Colonic mucosa (tissue), 4 donors: ENCODE results near the gene LIMS4. TPM values are rescaled to one million over a fixed set of nuclear protein-coding genes. Genes with fewer than 3 reads are reported as not detected.
"Not testable (repeated sequence)": the region's sequence is repeated elsewhere in the genome, so short reads cannot be mapped to it uniquely, and the experiment has no call there.

ENCODE experiments used
- DNase-seq: peaks from one replicate; pipeline ENCODE4 v3.0.0-alpha.2; 2020
- H3K27ac ChIP-seq: fragments of 200-600 bp; one replicate; pipeline ENCODE4 v1.8.0; 2021
- H3K27me3 ChIP-seq: fragments of 200-600 bp; one replicate; pipeline ENCODE4 v1.8.0; 2021
- H3K36me3 ChIP-seq: fragments of 200-600 bp; one replicate; pipeline ENCODE4 v1.8.0; 2021
- H3K4me1 ChIP-seq: fragments of 200-600 bp; one replicate; pipeline ENCODE4 v1.8.0; 2021; ENCODE audit warnings: mild to moderate bottlenecking
- H3K4me3 ChIP-seq: fragments of 200-600 bp; one replicate; pipeline ENCODE4 v1.8.0; 2021
- H3K9ac ChIP-seq, 2 donors: one replicate each; pipeline ENCODE4 v1.7.0; 2013; ENCODE audit warnings: control low read depth in 2 of 2, low read depth in 2 of 2, low read length in 2 of 2
- H3K9me3 ChIP-seq: fragments of 200-600 bp; one replicate; pipeline ENCODE4 v1.8.0; 2021
- intact Hi-C: fragments of 100-400 bp; cut with DNase I; formaldehyde crosslinking; loops from one replicate; pipeline ENCODE4 v1.14.1; 2022
- total RNA-seq, 2 donors: library from RNA; stranded (reverse); fragmentation: NEBNext Ultra II Directional in 1 of 2; extraction: Animal tissue kit (Norgen Biotek cat#: 25700) in 1 of 2; gene quantifications; one replicate each; pipeline ENCODE4 v1.2.1, GENCODE V29; 2021
- donor health status: healthy.
- donor health status: DM: no; HTN: no; CAD: no.
- donor health status: DM: no; HTN: no; CAD: no.

LIMS4 gene, protein sequence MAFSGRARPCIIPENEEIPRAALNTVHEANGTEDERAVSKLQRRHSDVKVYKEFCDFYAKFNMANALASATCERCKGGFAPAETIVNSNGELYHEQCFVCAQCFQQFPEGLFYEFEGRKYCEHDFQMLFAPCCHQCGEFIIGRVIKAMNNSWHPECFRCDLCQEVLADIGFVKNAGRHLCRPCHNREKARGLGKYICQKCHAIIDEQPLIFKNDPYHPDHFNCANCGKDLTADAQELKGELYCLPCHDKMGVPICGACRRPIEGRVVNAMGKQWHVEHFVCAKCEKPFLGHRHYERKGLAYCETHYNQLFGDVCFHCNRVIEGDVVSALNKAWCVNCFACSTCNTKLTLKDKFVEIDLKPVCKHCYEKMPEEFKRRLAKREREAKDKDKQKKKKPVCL
- total RNA-seq, result 1 to 10 TPM in 1 of 2 donors, under 1 TPM in 1; 0.40 to 1.2 TPM

DNA sequence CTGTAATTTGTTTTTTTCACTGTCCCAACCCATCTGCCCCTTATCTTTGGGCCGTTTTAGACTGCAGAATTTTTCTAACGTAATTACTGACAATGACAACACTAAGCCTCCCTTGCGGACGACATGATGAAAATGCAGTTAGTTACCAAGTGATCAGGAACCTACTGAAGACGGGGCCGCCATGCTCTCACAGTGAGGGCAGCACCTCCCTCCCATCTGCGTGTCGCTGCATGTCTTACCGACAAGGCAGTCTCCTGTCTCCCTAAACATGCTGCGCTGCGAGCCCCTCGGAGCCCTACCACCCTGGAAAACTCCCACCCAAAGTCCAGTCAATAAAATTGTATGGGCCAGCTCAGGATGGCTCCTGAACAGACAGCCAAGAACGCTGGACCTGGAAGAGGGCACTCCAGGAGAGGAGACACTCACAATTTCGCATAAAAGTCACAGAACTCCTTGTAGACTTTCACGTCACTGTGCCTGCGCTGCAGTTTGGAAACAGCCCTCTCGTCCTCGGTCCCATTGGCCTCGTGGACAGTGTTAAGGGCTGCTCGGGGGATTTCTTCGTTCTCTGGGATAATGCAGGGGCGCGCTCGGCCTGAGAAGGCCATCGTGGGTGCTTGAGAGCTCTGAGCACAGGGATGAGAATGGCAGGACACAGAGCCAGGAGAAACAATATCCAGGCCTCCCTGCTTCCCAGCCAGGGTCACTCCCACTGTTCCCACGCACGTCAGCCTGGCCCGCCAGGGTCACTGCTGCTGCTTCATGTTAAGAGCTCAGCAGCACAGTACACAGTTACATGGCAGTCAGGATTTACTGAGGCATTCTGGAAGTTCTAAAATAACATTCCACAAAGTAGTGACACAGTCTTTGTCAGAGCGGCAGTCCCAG is at the start of gene LIMS4:
Gene LIMS4, minus strand, starts transcription at position 646 of the 888 bp plus-strand sequence. Its CDS starts 38 bp downstream, at position 608.
- H3K27me3 ChIP-seq, intact Hi-C loops, DNase-seq: not testable (repeated sequence)

DNA sequence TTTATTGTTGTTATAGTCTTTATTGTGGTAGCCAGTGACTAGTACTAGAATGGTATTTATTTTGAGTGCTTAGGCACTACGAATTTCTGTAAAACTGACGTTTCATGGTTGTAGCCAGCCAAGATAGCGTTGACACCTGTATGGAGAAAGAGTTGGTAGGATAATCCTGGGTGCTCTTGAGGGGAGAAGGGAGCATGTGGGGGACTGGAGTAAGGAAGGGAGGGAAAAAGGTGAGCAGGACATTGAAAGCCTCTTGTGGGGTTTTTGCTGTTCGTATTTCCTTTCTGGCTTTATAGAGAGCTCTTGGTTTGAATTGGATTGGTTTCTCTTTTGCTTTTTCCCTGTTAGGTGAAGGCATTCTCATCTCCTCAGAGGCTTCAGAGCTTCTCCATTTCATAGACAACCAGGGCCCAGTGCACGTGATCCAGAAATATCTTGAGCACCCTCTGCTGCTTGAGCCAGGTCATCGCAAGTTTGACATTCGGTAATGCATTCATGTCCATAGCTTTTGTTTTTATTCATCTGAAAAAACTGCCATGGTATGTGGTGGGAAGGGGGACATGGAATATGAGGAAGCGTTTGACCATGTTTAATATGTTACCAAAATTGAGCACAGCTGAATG is 27.2 kb upstream of the LIMS4 start:
- H3K27ac ChIP-seq, intact Hi-C loops: not testable (repeated sequence)

More for the DNA sequence above, at the start of gene LIMS4:
- H3K27ac ChIP-seq, H3K4me3 ChIP-seq, H3K36me3 ChIP-seq, H3K9ac ChIP-seq, H3K9me3 ChIP-seq, H3K4me1 ChIP-seq: not testable (repeated sequence)

DNA sequence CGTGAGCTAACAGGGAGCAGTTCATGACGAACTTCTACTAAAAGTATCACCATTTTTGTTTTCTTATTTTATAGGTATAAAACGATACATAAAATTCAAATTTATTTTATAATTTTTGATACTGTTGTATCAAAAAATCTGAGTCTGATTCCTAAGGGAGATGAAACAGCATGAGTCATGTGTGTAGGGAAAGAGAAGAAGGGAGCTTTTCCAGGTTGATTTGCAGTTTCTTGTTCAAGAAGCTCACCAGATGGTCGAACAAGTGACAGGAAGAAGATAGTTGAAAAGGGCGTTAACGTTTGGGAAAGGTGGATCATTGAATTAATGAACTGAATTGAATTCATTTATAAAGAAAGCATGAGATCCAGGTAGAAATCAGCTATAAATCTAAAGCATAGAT is 23.4 kb upstream of the LIMS4 start:
- H3K27ac ChIP-seq, H3K4me1 ChIP-seq, H3K9me3 ChIP-seq, H3K4me3 ChIP-seq, H3K9ac ChIP-seq, H3K27me3 ChIP-seq, intact Hi-C loops, DNase-seq, H3K36me3 ChIP-seq: not testable (repeated sequence)

More for the DNA sequence above, 27.2 kb upstream of the LIMS4 start:
- not testable (repeated sequence) for H3K36me3 ChIP-seq, H3K9ac ChIP-seq, DNase-seq, H3K27me3 ChIP-seq, H3K4me3 ChIP-seq, H3K9me3 ChIP-seq, H3K4me1 ChIP-seq

DNA sequence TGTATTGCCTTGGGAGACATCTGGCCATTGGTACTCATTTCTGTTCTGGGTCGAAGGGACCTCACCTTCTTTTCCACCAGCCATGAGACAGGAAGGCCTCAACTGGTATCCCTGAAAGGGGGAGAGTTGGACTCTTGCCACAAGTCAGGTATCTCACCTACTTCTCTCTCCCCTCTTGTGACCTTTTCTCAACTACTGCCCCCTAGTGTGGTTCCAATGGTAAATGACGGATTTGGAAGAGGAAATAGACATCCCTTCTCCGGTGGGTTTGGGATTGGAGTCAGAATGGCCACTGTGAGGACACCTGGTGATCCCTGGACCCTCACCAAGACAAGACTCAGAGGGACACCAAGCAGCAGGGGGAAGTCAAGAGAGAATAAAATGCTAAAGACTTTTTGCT is 21.9 kb upstream of the LIMS4 start:
- H3K27me3 ChIP-seq, H3K4me3 ChIP-seq, H3K36me3 ChIP-seq, H3K27ac ChIP-seq, DNase-seq, H3K9me3 ChIP-seq, intact Hi-C loops, H3K9ac ChIP-seq, H3K4me1 ChIP-seq: not testable (repeated sequence)

DNA sequence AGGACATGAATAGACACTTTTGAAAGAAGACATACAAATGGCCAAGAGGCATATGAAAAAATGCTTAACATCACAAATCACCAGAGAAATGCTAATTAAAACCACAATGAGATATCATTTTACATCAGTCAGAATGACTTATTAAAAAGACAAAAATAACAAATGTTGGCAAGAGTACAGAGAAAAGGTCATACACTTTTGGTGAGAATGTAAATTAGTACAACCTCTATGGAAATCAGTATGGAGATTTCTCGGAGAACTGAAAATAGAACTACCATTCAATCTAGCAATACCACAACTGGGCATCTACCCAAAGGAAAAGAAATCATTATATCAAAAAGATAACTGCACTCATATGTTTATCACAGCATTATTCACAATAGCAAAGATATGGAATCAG is 16.4 kb upstream of the LIMS4 start:
- H3K36me3 ChIP-seq, DNase-seq, H3K27ac ChIP-seq, intact Hi-C loops, H3K27me3 ChIP-seq, H3K9ac ChIP-seq, H3K4me3 ChIP-seq, H3K4me1 ChIP-seq, H3K9me3 ChIP-seq: not testable (repeated sequence)

DNA sequence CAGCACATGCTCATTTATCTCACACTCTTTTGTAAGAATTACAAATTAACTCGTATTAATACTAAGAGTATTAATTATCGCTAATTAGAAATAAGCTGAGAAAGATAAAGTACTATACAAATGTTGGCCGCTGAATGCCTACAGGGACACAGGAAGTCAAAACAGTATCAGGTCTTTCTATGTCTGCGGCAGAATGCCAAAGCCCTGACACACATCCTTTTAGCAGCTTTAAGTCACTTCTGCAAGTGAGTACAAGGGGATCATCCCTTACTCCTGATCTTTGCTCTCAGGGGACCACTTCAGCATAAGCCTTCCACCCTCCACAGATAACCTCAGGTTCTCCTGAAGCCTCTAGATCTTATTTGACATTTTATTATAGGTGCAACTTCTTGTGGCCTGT is 10.1 kb upstream of the LIMS4 start:
- H3K9ac ChIP-seq, H3K27ac ChIP-seq, intact Hi-C loops, H3K27me3 ChIP-seq, H3K4me1 ChIP-seq, DNase-seq, H3K36me3 ChIP-seq, H3K4me3 ChIP-seq, H3K9me3 ChIP-seq: not testable (repeated sequence)

DNA sequence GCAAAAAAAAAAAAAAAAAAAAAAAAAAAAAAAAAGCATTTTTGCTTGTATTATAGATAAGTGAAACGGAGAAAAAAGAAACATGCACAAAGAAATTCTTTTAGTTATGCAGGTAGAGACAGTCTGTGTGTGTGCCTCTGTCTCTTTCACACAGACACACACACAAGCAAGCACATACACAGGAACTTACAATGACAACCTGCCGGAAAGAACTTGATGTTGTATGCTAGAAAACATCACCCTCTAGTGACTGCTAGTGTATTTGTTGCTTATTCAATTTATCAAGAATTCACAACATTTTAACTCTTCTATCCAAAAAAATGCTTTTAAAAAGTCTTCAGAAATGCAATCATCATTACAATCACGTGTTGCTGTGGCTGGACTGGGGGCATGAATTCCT is 8.6 kb upstream of the LIMS4 start:
- intact Hi-C loops, DNase-seq, H3K9me3 ChIP-seq, H3K4me1 ChIP-seq, H3K4me3 ChIP-seq, H3K9ac ChIP-seq, H3K27me3 ChIP-seq, H3K27ac ChIP-seq, H3K36me3 ChIP-seq: not testable (repeated sequence)

DNA sequence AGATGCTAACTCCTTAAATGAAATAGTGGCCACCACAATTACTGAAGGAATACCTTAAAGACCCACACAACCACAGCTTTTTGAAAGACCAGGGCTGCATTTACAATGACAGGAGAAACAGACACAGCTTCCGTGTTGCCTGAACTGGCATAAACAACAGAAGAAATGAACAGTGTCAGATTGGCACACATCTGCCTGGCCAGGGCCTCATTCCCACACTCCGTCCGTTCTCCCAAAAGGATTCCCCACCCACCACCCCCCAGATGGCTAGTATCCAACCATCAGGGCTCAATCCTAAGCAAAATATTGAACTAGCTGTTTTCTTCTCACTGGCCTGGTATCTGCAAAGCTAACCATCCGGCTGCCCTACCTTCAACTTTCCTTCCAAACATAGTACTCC is 7.5 kb upstream of the LIMS4 start:
- DNase-seq, H3K9ac ChIP-seq, H3K36me3 ChIP-seq, H3K27ac ChIP-seq, H3K4me3 ChIP-seq, H3K4me1 ChIP-seq, H3K27me3 ChIP-seq, intact Hi-C loops, H3K9me3 ChIP-seq: not testable (repeated sequence)

DNA sequence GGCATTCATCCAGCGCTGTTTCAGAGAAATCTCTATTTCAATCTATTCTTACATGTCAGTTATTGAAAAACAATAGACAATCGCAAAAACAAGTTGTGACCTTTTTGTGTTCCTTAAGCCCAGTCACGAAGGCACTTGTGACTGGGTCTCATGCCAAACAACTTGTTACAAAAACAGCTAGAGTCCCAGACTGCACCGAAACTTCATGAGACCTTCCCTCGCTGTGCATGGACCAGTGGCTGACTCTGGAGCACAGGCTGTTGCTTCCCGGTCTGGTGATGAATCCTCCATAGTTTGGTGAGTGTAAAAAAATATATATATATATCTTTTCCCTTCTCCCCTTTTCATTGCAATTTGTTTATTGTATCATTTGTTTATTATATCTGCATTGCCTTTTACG is 4.8 kb upstream of the LIMS4 start:
- H3K36me3 ChIP-seq, H3K9ac ChIP-seq, intact Hi-C loops: not testable (repeated sequence)

DNA sequence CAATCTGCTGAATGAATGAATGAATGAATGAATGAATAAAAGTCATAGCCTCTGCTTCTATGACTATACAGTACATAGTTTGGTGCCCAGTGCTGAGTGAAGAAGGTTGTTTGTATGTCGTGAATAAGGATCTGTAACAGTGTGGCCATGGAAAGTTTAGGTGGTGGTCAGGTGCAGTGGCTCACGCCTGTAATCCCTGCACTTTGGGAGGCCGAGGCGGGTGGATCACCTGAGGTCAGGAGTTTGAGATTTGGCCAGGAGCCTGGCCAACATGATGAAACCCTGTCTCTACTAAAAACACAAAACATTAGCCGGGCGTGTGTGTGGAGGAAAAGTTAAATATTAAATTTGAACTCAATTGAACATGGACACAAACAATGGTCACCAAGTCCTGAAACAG is 4.3 kb upstream of the LIMS4 start:
- H3K36me3 ChIP-seq, H3K27ac ChIP-seq, H3K9ac ChIP-seq, intact Hi-C loops, H3K27me3 ChIP-seq, DNase-seq, H3K9me3 ChIP-seq, H3K4me3 ChIP-seq, H3K4me1 ChIP-seq: not testable (repeated sequence)

More for the DNA sequence above, 4.8 kb upstream of the LIMS4 start:
- not testable (repeated sequence) for H3K9me3 ChIP-seq, DNase-seq, H3K27ac ChIP-seq, H3K4me3 ChIP-seq, H3K27me3 ChIP-seq, H3K4me1 ChIP-seq

DNA sequence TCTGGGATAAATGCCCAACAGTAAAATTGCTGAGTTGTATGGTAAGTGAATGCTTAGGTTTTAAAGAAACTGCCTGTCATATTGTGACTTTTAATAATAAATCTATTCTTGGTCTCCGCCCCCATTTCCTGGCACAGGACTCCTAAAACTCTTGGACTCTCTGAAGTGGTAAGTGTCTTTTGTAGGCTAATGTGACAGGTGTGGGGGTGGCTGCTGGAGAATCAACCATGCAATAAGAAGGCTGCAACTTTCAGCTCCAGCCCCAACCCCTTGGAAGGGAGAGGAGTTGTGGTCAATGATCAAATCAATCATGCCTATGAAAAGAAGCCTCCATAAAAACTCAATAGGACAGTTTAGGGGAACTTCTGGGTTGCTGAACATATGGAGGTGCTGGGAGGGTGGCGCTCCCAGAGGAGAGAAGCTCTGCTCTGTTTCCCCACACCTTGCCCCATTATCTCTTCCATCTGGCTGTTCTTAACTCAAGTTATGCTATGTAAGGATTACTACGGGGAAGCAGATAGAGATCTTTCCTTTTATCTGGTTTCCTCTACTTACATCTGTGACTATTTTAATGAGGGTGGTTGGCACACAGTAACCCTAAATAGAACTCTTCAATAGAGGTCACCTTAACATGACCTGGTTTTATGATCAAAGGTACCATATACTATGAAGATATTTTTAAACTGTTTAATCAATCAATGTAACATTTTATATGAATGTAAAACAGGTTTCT is 3.2 kb upstream of the LIMS4 start:
- H3K4me3 ChIP-seq, H3K9me3 ChIP-seq, intact Hi-C loops, H3K36me3 ChIP-seq, H3K27me3 ChIP-seq, H3K27ac ChIP-seq, H3K4me1 ChIP-seq, H3K9ac ChIP-seq, DNase-seq: not testable (repeated sequence)

DNA sequence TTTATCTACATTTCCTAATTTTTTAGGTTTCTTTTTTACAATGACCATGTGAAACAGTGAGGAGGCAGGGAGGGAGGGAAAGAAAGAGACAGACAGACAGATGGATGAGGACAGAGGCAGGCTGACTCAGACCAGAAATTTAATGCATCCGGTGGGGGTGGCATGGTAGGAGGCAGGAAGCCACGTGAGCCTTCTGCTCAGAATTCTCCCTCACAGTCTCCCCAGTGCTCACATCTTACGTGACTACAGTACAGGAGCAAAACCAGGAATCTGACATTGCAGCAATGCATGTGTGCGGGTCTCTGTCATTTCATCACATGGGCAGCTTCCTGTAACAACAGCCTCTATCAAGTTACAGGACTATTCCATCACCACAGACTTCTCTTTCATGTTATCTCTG is 2.3 kb upstream of the LIMS4 start:
- not testable (repeated sequence) for H3K4me1 ChIP-seq, H3K27ac ChIP-seq, DNase-seq

DNA sequence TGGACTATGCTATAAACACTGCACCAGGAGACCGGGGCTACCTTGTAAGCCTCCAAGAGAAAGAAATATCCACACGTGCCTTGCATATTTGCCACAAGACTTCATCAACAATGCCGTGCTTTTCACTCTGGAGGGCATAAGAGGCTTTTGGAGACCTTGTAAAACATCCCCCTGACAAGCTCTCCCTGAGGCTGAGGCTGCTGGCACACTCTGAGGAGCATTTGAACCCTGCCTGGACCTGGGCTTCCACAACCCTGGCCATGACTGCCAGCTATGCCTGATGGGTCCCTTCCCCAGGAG is 393 bp upstream of the LIMS4 start:
- intact Hi-C loops, result not testable (repeated sequence)

More for the DNA sequence above, 2.3 kb upstream of the LIMS4 start:
- H3K9me3 ChIP-seq, H3K36me3 ChIP-seq, H3K27me3 ChIP-seq, H3K9ac ChIP-seq, intact Hi-C loops, H3K4me3 ChIP-seq: not testable (repeated sequence)

More for the DNA sequence above, 393 bp upstream of the LIMS4 start:
- not testable (repeated sequence) for H3K9me3 ChIP-seq, H3K27me3 ChIP-seq, H3K36me3 ChIP-seq, H3K4me1 ChIP-seq, H3K27ac ChIP-seq, H3K4me3 ChIP-seq, H3K9ac ChIP-seq, DNase-seq
